Stimulated activated CD8-positive, alpha-beta memory T cell treated with anti-CD3 and anti-CD28 coated beads, Interleukin-4, amount 100 ng/mL, for 4 hours (primary cell): Measurements from ENCODE around the gene PRSS2.

Experiments used
- DNase-seq, 2 donors: peaks; one replicate each; pipeline ENCODE4 v3.0.0-alpha.2; 2020; ENCODE audit warnings: low read depth in 2 of 2, low spot score in 1 of 2

PRSS2 gene

GRCh38 chr7:142800699-142801260 lies 30.0 kb downstream of the PRSS2 start:
- DNase-seq, result no peak

- DNase-seq, result no peak
Observed at GRCh38 chr7:142801601-142802295, 31.0 kb downstream of the PRSS2 start.

DNA sequence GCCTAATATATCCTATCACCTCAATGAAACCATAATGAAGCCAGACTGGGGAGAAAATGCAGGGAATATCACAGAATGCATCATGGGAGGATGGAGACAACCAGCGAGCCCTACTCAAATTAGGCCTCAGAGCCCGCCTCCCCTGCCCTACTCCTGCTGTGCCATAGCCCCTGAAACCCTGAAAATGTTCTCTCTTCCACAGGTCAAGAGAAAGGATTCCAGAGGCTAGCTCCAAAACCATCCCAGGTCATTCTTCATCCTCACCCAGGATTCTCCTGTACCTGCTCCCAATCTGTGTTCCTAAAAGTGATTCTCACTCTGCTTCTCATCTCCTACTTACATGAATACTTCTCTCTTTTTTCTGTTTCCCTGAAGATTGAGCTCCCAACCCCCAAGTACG lies 31.5 kb downstream of the PRSS2 start:
- no peak for DNase-seq

- DNase-seq, result no peak
Observed at GRCh38 chr7:142803901-142804300, 33.1 kb downstream of the PRSS2 start.

- no peak for DNase-seq
Observed at GRCh38 chr7:142804728-142805207, 34.0 kb downstream of the PRSS2 start.

- no peak for DNase-seq
Observed at GRCh38 chr7:142805350-142806021, 34.7 kb downstream of the PRSS2 start.

DNA sequence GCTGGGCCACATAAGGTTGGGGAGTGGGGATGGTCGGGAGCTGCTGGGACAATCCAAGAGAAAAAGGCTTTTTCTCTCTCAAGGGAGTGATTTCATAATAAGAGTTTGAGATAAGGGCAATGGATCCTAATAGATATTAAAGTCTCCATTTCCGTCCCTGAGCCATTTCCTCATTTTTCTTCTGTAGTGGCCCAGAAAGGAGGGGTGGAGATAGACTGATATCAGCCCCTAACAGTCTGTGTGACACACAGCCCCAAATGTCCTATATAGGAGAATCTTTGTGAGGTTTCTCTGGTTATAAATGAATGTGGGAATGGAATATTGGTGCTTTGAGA lies 35.2 kb downstream of the PRSS2 start:
- no peak for DNase-seq

DNA sequence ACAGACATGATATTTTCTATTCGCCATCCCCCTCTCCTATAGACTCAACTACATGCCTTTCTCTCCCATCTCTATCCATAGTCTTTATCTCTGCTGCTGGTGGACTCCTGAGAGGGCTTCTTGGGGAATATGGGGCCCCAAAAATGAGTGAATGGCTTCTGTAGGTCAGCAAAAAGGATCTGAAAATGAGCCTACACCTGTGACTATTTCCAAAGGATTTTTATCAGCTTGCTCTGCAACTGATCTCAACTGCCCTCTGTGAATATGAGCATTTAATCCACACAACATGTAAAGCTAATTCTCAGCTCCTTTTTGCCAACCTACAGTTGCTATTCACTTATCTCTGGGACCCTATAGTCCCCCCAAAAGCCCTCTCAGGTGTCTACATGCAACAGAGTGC lies 36.2 kb downstream of the PRSS2 start:
- no peak for DNase-seq

- no peak for DNase-seq
Observed at GRCh38 chr7:142807855-142808460, 37.2 kb downstream of the PRSS2 start.

DNA sequence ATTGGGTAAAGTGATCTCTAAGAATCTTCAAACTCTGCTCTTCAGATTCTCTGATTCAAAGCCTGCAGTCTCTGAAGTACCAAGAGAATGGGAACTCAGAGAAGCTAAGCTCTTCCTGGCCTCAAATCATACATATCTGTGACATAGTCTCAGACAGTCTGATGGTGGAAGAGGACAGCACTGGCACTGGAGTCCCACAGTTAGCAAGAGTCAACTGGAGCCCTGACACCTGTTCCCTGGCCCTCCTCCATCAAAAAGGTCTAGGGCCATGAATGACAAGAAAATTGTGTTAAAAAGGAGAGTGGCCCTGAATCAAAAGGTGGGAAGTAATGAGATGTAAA lies 37.7 kb downstream of the PRSS2 start:
- no peak for DNase-seq

DNA sequence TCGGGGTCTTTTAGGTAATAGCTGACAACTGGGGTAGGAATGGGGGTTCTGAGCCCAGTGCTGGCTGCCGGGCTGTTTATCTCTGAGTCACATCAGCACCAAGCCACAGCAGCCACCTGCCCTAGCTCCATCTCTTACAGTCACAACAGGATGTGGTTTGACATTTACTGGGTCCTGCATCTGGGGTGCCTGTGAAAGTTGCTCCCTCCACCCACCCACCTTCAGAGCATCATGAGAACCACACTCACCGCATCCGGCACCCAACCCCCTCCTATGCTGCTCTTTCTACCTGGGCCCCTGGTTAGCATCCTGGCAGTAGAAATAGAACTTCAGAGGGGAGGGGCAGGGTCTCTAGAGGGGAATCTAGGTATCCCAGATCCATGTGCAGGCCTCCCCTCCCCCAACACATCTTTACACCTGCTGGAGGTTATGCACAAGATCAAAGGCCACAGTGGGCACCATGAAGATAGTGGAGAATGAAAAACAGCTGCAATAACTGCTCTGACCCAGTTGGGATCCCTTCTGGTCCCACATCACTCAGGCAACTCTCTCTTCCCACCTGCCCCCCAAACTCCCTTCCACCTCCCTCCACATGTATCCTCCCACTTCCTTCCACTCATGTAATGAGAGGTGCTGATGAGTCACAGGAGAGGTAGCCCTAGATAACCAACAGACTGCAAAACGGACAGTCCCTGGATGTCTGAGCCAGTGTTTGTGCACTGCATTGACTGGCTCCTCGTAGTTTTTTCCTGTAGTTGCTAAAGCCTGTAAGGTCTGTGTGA lies 38.2 kb downstream of the PRSS2 start:
- DNase-seq, result peak; percentile 87 to 94

DNA sequence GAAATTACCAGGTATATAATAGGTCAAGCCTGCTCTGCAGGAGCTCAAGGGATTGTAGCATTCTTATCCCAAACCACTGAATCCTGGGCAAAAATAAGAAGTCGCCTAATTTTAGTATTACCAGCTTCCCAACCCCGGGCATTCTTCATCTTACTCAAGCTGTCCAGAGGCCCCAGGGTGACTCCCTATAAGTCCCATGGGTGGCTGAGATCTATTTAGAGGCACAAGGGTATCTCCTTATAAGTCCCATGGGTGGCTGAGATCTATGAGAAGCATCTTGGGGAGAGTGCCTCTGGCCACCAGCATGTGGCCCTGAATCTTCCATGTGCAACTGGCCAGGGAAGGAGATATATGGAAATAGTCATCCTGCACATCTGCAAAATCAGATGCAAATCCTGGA lies 38.9 kb downstream of the PRSS2 start:
- no peak for DNase-seq

- DNase-seq, result no peak
Observed at GRCh38 chr7:142811154-142811737, 40.5 kb downstream of the PRSS2 start.

DNA sequence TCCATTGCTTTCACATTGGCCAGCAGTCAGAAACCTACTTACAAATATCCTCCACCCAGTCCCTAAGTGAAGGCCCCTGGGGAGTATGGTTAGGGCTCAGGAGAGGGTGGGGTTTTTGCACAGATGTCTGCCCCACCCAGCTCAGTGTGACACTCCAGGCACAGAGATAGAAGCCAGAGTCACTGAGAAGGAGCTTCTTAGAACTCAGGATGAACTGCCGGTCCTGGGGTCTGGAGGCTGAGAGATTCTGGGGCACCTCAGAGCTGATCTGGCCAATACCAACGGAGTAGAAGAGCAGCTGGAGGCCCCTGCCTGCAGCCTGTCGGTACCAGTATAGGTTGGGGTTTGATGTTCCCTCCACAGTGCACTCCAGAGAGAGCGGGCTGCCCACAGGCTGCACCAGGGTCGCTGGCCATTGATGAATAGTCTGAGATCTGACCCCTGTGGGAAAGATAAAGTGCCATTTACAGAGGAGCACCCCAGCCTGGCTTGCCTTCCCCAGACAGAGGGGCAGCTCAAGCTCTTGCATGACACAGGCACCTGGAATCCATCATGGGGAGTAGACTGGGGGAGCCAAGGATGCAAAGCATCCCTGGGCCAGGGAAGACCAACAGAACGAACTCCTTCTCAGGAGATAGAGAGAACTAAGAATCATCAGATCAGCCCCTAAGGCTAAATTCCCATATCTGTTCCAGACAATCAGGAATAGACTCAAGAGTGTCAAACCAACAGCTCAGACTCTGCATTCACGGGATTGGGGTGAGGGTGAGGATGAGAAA lies 41.9 kb downstream of the PRSS2 start:
- DNase-seq, result no peak

DNA sequence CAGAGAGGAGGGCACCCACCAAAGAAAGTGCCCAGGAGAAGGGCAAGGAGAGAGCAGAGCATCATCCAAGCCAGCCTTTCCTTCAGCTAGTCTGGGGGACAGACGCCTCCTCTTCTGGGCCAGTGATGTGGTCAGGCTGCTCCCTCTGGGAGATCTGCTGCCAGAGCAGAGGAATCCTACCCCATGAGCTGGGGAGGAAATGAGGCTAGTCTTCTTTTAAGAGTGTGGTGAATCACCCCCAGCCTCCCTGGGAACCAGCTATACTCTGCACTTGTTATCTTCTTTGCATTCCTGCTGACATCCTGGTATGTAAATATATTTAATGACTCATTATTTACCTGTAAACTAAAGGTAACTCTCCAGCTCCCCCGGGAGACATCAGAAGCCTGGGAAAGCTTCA lies 42.5 kb downstream of the PRSS2 start:
- no peak for DNase-seq

DNA sequence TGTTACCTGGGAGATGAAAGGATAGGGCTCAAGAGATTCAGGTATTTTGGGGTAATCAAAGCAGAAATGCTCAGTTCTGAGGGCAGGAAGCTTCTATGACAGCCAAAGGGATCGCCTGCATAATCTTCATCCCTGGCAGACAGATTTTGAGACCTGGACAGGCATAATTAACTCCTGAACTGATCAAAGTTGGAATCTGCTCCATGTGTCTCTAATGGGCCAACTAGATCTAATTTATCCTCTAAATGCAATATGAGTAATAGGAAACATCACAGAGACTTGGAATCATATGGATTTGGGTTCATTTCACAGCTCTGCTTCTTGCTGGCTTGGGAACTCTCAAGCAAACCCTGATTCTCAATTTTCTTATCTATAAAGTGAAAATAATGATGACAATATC lies 42.9 kb downstream of the PRSS2 start:
- DNase-seq, result no peak

DNA sequence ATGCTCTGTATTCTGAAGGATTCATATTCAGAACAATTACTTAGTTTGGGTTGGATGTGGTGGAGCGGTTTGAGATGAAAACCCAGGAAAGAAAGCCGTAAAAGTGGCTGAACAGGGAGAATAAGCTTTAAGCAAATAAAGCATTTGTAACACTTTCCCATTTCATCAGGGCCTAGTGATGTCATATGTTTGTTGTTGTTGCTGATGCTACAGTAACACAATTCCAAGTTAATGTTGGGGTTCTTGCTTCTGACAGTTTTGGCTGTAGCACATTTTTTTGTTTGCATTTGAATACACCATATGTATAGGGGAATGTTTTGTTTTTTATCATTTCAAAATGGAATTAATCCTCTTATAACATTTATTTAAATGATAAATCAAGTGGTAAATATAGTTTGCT lies 43.7 kb downstream of the PRSS2 start:
- DNase-seq, result no peak

DNA sequence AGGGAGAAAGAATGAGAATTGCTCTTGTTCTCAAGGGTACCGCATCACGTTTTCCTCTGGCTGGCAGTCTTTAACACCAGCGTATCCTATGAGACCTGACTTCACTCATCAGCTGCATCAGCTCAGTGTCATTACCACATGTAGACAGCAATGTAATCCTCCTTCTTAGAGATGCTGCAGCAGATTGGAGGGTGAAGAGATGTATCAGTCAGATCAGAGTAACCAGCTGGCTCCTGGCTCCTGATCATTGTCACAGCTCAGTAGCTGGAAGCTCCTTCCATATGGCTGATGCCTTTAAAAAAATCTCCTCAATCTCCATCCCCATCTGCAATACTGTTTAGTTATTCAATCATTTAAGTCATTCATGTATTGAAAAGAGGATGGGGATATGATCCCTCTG lies 44.4 kb downstream of the PRSS2 start:
- DNase-seq, result no peak

GRCh38 chr7:142817506-142817905 lies 46.7 kb downstream of the PRSS2 start:
- DNase-seq, result no peak

- DNase-seq, result no peak
Observed at GRCh38 chr7:142819530-142819929, 48.8 kb downstream of the PRSS2 start.
